ENCODE results near the gene KL.

DNA sequence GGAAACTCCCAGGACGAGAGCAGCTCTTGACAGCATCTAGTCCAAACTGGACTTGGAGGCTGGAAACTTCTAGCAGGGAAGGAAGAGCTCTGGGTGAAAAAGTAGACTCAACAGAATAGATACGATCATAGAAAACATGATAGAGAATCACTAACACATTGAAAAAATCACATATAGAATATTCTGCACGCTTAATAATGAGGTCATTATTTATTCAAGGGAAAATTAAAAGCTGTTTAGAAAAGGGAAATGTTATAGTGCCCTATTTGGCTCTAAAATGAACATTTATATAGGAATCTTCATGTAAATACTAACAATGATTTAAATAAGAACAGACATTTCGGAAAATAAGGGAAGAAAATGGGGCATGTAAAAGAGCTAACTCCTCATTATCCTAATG lies 15.1 kb downstream of the KL start:
- TF ChIP-seq, protein P1, sequence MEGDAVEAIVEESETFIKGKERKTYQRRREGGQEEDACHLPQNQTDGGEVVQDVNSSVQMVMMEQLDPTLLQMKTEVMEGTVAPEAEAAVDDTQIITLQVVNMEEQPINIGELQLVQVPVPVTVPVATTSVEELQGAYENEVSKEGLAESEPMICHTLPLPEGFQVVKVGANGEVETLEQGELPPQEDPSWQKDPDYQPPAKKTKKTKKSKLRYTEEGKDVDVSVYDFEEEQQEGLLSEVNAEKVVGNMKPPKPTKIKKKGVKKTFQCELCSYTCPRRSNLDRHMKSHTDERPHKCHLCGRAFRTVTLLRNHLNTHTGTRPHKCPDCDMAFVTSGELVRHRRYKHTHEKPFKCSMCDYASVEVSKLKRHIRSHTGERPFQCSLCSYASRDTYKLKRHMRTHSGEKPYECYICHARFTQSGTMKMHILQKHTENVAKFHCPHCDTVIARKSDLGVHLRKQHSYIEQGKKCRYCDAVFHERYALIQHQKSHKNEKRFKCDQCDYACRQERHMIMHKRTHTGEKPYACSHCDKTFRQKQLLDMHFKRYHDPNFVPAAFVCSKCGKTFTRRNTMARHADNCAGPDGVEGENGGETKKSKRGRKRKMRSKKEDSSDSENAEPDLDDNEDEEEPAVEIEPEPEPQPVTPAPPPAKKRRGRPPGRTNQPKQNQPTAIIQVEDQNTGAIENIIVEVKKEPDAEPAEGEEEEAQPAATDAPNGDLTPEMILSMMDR (conservative IDR thresholded peaks at IDR 0.05; ENCODE audit: low read depth, low read length), result no peak
- no peak for TF ChIP-seq EZH2 (IDR thresholded peaks at IDR 0.05; ENCODE audit: borderline replicate concordance, low read depth, low read length, poor library complexity, severe bottlenecking)

Data from A673 (cell line).